ENCODE results near the gene WDR82.
"Not testable (repeated sequence)": the region's sequence is repeated elsewhere in the genome, so short reads cannot be mapped to it uniquely, and the experiment has no call there.

The WDR82 gene

DNA sequence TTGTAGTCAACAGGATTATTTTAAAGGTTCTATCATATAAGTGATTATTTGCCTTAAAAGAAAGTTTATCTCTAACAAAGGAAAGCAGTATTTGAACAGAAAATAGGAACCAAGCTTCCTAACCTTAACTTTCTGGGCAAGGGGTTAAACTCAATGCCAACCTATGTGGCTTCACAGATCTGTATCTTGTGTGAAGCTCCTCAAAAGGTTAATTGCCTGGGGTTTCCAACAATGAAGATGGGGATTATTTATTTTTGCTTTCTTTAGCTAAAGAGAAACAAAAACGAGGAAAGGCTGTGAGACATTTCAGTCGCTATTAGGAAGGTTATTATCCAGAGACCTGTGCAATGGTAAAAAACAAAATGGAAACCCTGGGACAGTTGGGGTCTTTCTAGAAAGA is 1.1 kb upstream of the WDR82 start:
- no peak for DNase-seq (ENCODE audit: low read depth in 2 of 2)
- TF ChIP-seq, protein P1, sequence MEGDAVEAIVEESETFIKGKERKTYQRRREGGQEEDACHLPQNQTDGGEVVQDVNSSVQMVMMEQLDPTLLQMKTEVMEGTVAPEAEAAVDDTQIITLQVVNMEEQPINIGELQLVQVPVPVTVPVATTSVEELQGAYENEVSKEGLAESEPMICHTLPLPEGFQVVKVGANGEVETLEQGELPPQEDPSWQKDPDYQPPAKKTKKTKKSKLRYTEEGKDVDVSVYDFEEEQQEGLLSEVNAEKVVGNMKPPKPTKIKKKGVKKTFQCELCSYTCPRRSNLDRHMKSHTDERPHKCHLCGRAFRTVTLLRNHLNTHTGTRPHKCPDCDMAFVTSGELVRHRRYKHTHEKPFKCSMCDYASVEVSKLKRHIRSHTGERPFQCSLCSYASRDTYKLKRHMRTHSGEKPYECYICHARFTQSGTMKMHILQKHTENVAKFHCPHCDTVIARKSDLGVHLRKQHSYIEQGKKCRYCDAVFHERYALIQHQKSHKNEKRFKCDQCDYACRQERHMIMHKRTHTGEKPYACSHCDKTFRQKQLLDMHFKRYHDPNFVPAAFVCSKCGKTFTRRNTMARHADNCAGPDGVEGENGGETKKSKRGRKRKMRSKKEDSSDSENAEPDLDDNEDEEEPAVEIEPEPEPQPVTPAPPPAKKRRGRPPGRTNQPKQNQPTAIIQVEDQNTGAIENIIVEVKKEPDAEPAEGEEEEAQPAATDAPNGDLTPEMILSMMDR (IDR thresholded peaks at IDR 0.05; ENCODE audit: low read depth, low read length), result no peak
- peak overlapping the region in 1 of 2 donors; percentile 95 for H3K4me3 ChIP-seq (replicated peaks in 1 of 2; ENCODE audit: low read depth in 2 of 2, low read length in 2 of 2)

DNA sequence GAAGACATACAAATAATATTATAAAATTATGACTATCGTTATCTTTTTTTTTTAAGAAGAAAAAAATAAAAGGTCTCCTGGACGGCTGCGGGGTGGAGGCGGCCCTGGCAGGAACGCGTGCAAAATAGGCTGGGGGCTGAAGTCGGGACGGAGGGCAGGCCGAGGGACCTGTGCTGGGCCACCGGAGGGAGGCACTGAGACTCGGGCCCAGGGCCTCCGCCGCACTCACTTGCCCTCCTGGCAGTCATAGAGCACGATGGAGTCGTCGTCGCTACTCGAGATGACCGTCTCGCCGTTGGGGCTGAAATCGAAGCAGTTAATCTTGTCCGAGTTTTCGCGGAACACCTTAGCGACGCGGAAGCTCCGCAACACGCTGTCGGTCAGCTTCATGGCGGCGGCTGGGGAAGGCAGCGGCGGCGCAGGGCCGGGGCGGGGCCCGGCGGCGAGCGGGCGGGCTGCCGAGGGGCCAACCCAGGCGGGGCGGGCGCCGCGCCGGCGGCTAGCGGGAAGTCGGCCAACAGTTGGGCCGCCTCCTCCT is 408 bp downstream of the WDR82 start:
- DNase-seq (ENCODE audit: low read depth in 2 of 2), result peak in 1 of 2 donors; percentile 50
- TF ChIP-seq, protein P1 (IDR thresholded peaks at IDR 0.05; ENCODE audit: low read depth, low read length), result peak; percentile 64
- H3K4me3 ChIP-seq (replicated peaks in 1 of 2; ENCODE audit: low read depth in 2 of 2, low read length in 2 of 2), result peak overlapping the region; percentile 93 to 95

DNA sequence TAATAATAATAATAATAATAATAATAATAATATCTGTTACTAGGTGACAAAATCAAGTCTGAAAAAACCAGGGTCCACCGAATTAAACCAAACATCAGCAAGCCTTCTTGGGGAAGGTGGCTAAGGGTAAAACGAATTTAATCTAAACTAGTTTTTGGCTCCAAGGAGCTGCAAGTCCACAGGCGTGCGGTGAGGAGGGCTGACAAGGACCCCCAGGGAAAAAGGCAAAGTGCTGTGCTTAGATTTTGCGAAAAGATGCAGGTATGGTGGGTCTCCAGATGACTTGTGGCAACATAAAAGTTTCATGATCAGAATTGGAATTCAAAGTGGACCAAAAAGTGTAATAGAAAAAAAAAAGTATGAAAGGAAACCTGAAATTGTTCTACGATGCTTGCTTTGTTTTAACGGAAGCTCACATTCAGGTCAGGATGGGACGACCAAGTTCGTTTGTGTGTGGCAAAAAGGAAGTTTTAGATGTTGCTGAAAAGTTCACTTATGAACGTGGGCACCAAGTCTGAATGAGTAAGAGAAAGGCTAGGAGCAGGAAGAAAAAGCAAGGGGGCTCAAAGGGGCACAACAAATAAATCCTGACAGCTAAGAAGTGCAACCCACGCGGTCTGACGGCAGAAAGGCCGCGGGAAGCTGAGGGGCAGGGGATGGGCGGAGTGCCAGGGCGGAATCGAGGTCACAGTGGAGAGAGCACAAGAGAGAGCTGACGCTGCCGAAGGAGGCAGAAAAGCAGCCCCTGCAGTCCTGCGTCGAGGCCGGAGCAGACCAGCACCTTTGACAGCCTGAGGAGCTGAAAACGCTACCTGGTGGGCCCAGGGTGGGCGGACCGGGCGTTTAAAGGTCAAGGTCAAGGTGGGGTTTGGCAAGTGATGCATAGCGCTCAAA is 1.1 kb downstream of the WDR82 start:
- peak overlapping the region; percentile 93 to 95 for H3K4me3 ChIP-seq (replicated peaks in 1 of 2; ENCODE audit: low read depth in 2 of 2, low read length in 2 of 2)
- DNase-seq (ENCODE audit: low read depth in 2 of 2), result peak; percentile 67 to 78
- TF ChIP-seq, protein P1 (IDR thresholded peaks at IDR 0.05; ENCODE audit: low read depth, low read length), result no peak

DNA sequence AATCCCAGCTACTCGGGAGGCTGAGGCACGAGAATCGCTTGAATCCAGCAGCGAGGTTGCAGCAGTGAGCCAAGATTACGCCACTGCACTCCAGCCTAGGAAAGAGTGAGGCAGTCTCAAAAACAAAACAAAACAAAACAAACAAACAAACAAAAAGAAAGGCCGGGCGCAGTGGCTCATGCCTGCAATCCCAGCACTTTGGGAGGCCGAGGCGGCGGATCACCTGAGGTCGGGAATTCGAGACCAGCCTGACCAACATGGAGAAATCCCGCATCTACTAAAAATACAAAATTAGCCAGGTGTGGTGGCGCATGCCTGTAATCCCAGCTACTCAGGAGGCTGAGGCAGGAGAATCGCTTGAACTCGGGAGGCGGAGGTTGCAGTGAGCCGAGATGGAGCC is 3.7 kb downstream of the WDR82 start:
- H3K4me3 ChIP-seq (replicated peaks in 1 of 2; ENCODE audit: low read depth in 2 of 2, low read length in 2 of 2); DNase-seq (ENCODE audit: low read depth in 2 of 2): not testable (repeated sequence)

DNA sequence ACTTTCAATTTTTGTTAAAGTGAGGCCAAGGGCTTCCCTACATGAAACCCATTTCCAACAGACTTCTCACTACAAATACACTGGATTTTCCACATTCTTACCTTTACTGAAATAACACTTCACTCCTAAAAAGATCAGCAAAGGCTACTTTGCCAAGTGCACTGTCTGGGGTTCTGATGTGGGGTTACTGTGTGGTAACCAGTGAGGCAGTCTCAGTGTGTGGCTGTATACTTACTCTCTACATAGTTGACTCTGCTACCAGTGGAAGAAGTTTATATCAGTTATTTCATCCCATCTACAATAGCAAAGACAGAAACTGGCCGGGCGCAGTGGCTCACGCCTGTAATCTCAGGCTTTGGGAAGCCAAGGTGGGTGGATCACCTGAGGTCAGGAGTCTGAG is 5.6 kb downstream of the WDR82 start:
- TF ChIP-seq, protein P1 (IDR thresholded peaks at IDR 0.05; ENCODE audit: low read depth, low read length), result no peak
- no peak for DNase-seq (ENCODE audit: low read depth in 2 of 2)
- no peak overlapping the region for H3K4me3 ChIP-seq (replicated peaks in 1 of 2; ENCODE audit: low read depth in 2 of 2, low read length in 2 of 2)

DNA sequence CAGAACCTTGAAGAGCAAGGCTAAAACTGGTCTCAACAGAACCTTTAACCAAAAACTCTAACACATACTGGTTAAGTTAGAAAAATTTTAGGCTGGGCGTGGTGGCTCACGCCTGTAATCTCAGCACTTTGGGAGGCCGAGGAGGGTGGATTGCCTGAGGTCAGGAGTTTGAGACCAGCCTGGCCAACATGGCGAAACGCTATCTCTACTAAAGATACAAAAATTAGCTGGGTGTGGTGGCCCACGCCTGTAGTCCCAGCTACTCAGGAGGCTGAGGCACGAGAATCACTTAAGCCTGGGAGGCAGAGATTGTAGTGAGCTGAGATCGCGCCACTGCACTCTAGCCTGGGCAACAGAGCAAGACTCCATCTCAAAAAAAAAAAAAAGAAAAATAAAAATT is 6.3 kb downstream of the WDR82 start:
- not testable (repeated sequence) for H3K4me3 ChIP-seq (replicated peaks in 1 of 2; ENCODE audit: low read depth in 2 of 2, low read length in 2 of 2); DNase-seq (ENCODE audit: low read depth in 2 of 2)

DNA sequence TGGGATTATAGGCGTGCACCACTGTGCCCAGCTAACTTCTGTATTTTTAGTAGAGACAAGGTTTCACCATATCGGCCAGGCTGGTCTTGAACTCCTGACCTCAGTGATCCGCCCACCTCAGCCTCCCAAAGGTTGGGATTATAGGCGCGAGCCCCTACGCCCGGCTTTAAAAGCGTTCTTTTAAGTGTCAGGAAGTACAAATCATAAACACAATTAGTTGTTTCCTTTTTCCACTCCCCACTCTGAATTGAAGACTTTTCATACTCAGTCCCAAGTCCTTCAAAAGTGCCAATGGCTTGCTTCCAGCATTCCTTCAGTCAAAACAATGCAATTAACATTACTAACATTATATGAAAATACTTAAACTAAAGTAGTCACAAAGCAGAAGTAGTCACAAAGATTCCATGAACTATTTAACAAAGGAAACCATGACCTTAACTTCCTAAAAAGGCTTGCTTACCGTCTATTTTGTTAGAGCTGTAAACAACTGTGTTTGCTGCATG is 8.1 kb downstream of the WDR82 start:
- H3K4me3 ChIP-seq (replicated peaks in 1 of 2; ENCODE audit: low read depth in 2 of 2, low read length in 2 of 2), result no peak overlapping the region
- peak; percentile 33 to 37 for DNase-seq (ENCODE audit: low read depth in 2 of 2)
- TF ChIP-seq, protein P1 (IDR thresholded peaks at IDR 0.05; ENCODE audit: low read depth, low read length), result no peak
